M059J (cell line): ENCODE data around the gene MYLIP. TPM values are rescaled to one million over a fixed set of nuclear protein-coding genes. Genes with fewer than 3 reads are reported as not detected.

Experiments used
- DNase-seq: peaks from one replicate; pipeline ENCODE4 v3.0.0-alpha.2; 2012; ENCODE audit warnings: low read depth
- total RNA-seq: library from RNA; depleted of rRNA; stranded (reverse); fragments of >200 nt; shearing (Covaris generic); gene quantifications from 2 replicates; pipeline ENCODE4 v1.2.3, GENCODE V29; 2014

The MYLIP gene
- total RNA-seq, 1 experiment from 2014 or later, result 16.3 TPM

- DNase-seq, result no peak
These were observed 10.7 kb downstream of the MYLIP start for GRCh38 chr6:16139556-16139955.

GRCh38 chr6:16140607-16141006 lies 11.7 kb downstream of the MYLIP start:
- DNase-seq, result no peak

- DNase-seq, result no peak
These were observed 12.6 kb downstream of the MYLIP start for GRCh38 chr6:16141514-16141913.

GRCh38 chr6:16145038-16145437 lies 16.2 kb downstream of the MYLIP start:
- DNase-seq, result no peak

GRCh38 chr6:16146028-16146427 lies 17.1 kb downstream of the MYLIP start:
- peak; percentile 33 for DNase-seq

GRCh38 chr6:16146527-16146955 lies 17.7 kb downstream of the MYLIP start:
- no peak for DNase-seq

GRCh38 chr6:16148498-16148897 lies 19.6 kb downstream of the MYLIP start:
- DNase-seq, result no peak

GRCh38 chr6:16149305-16149704 lies 20.4 kb downstream of the MYLIP start:
- no peak for DNase-seq

- no peak for DNase-seq
These were observed 21.2 kb downstream of the MYLIP start for GRCh38 chr6:16150098-16150497.

- no peak for DNase-seq
These were observed 24.4 kb downstream of the MYLIP start for GRCh38 chr6:16153211-16153820.

- DNase-seq, result peak; percentile 81
These were observed 26.0 kb downstream of the MYLIP start for GRCh38 chr6:16154904-16155303.

- DNase-seq, result no peak
These were observed 28.6 kb downstream of the MYLIP start for GRCh38 chr6:16157492-16157891.

GRCh38 chr6:16157909-16158308 lies 29.0 kb downstream of the MYLIP start:
- no peak for DNase-seq

GRCh38 chr6:16158943-16159557 lies 30.2 kb downstream of the MYLIP start:
- DNase-seq, result no peak

- no peak for DNase-seq
These were observed 31.9 kb downstream of the MYLIP start for GRCh38 chr6:16160794-16161193.

GRCh38 chr6:16162003-16162402 lies 33.1 kb downstream of the MYLIP start:
- no peak for DNase-seq

GRCh38 chr6:16163066-16163465 lies 34.2 kb downstream of the MYLIP start:
- no peak for DNase-seq

GRCh38 chr6:16163535-16164300 lies 34.8 kb downstream of the MYLIP start:
- peak; percentile 47 for DNase-seq

GRCh38 chr6:16165641-16166040 lies 36.8 kb downstream of the MYLIP start:
- DNase-seq, result no peak

- no peak for DNase-seq
These were observed 38.2 kb downstream of the MYLIP start for GRCh38 chr6:16166871-16167608.

- DNase-seq, result peak; percentile 20
These were observed 39.2 kb downstream of the MYLIP start for GRCh38 chr6:16168121-16168520.

GRCh38 chr6:16168858-16169257 lies 40.0 kb downstream of the MYLIP start:
- DNase-seq, result peak; percentile 50
